Panc1 (cell line): ENCODE data around the gene ANAPC16.

Experiments
- POLR2AphosphoS5 ChIP-seq: IDR thresholded peaks from 2 replicates; pipeline ENCODE4 v1.6.1; 2012; ENCODE audit warnings: mild to moderate bottlenecking, low read depth, low read length, moderate library complexity
- REST ChIP-seq, 2 experiments: IDR thresholded peaks; 2 replicates each; pipeline ENCODE4 v1.6.1; 2011 to 2012; ENCODE audit warnings: low read depth in 2 of 2, control low read depth in 1 of 2, low read length in 1 of 2, mild to moderate bottlenecking in 1 of 2, moderate library complexity in 1 of 2; ENCODE audit not compliant: insufficient read depth in 1 of 2
- TF ChIP-seq, protein P1 (sequence below): fragments of 450-650 bp; IDR thresholded peaks from 2 replicates; pipeline ENCODE4 v1.5.1; 2017; ENCODE audit warnings: mild to moderate bottlenecking

- TF ChIP-seq POLR2AphosphoS5, result no peak
- TF ChIP-seq, protein P1, sequence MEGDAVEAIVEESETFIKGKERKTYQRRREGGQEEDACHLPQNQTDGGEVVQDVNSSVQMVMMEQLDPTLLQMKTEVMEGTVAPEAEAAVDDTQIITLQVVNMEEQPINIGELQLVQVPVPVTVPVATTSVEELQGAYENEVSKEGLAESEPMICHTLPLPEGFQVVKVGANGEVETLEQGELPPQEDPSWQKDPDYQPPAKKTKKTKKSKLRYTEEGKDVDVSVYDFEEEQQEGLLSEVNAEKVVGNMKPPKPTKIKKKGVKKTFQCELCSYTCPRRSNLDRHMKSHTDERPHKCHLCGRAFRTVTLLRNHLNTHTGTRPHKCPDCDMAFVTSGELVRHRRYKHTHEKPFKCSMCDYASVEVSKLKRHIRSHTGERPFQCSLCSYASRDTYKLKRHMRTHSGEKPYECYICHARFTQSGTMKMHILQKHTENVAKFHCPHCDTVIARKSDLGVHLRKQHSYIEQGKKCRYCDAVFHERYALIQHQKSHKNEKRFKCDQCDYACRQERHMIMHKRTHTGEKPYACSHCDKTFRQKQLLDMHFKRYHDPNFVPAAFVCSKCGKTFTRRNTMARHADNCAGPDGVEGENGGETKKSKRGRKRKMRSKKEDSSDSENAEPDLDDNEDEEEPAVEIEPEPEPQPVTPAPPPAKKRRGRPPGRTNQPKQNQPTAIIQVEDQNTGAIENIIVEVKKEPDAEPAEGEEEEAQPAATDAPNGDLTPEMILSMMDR, result no peak
- no peak for TF ChIP-seq REST (IDR thresholded peaks at IDR 0.05; ENCODE audit: insufficient read depth in 1 of 2, low read depth in 2 of 2, low read length in 1 of 2)
These were observed 7.9 kb downstream of the ANAPC16 start for GRCh38 chr10:72223743-72224101.
